H9 (cell line): ENCODE measurements around the gene ERP44. TPM values are rescaled to one million over a fixed set of nuclear protein-coding genes. Genes with fewer than 3 reads are reported as not detected.

Experiments
- DNase-seq: peaks from one replicate; pipeline ENCODE4 v3.0.0-alpha.2; 2017
- H2AFZ ChIP-seq: one replicate; pipeline ENCODE4 v1.6.1; 2013; ENCODE audit warnings: mild to moderate bottlenecking, low read length, control low read depth, moderate library complexity
- H2AK5ac ChIP-seq: 2 replicates; pipeline ENCODE4 v1.6.1; 2013; ENCODE audit warnings: low read length, control low read depth, mixed read lengths; ENCODE audit not compliant: insufficient read length
- H2BK120ac ChIP-seq: one replicate; pipeline ENCODE4 v1.6.1; 2013; ENCODE audit warnings: low read depth, mild to moderate bottlenecking, low read length, control low read depth, inconsistent platforms; ENCODE audit not compliant: poor library complexity, severe bottlenecking
- H2BK12ac ChIP-seq: 2 replicates; pipeline ENCODE4 v1.6.1; 2013; ENCODE audit warnings: low read length, control low read depth, mixed read lengths, low read depth; ENCODE audit not compliant: insufficient read length
- H2BK15ac ChIP-seq: 2 replicates; pipeline ENCODE4 v1.6.1; 2013; ENCODE audit warnings: low read depth, low read length, control low read depth
- H2BK20ac ChIP-seq: one replicate; pipeline ENCODE4 v1.6.1; 2013; ENCODE audit warnings: low read depth, mild to moderate bottlenecking, low read length, control low read depth, inconsistent platforms; ENCODE audit not compliant: poor library complexity, severe bottlenecking
- H2BK5ac ChIP-seq: 2 replicates; pipeline ENCODE4 v1.6.1; 2013; ENCODE audit warnings: low read length, control low read depth, mixed read lengths; ENCODE audit not compliant: insufficient read length
- H3K14ac ChIP-seq: 2 replicates; pipeline ENCODE4 v1.6.1; 2013; ENCODE audit warnings: low read length, control low read depth; ENCODE audit not compliant: insufficient read depth
- H3K18ac ChIP-seq: 2 replicates; pipeline ENCODE4 v1.6.1; 2013; ENCODE audit warnings: low read depth, mild to moderate bottlenecking, mixed read lengths, low read length, control low read depth; ENCODE audit not compliant: insufficient read length
- H3K23ac ChIP-seq: 2 replicates; pipeline ENCODE4 v1.6.1; 2013; ENCODE audit warnings: low read length, control low read depth, mixed read lengths, low read depth; ENCODE audit not compliant: insufficient read length
- H3K23me2 ChIP-seq: 2 replicates; pipeline ENCODE4 v1.6.1; 2013; ENCODE audit warnings: low read depth, mild to moderate bottlenecking, mixed read lengths, low read length, control low read depth; ENCODE audit not compliant: insufficient read length, poor library complexity, severe bottlenecking
- H3K27ac ChIP-seq: 2 replicates; pipeline ENCODE4 v1.5.1; 2013; ENCODE audit warnings: low read length, control low read depth, mixed read lengths, low read depth; ENCODE audit not compliant: insufficient read length
- H3K27me3 ChIP-seq: 2 replicates; pipeline ENCODE4 v1.6.1; 2013; ENCODE audit warnings: low read length, control low read depth, inconsistent platforms; ENCODE audit not compliant: insufficient read depth
- H3K4ac ChIP-seq: 2 replicates; pipeline ENCODE4 v1.6.1; 2013; ENCODE audit warnings: low read depth, mild to moderate bottlenecking, control low read depth, inconsistent platforms, low read length, moderate library complexity
- H3K4me1 ChIP-seq: 2 replicates; pipeline ENCODE4 v1.6.1; 2013; ENCODE audit warnings: low read length, control low read depth, inconsistent platforms; ENCODE audit not compliant: insufficient read depth
- H3K4me2 ChIP-seq: 2 replicates; pipeline ENCODE4 v1.6.1; 2013; ENCODE audit warnings: low read length, control low read depth, mixed read lengths; ENCODE audit not compliant: insufficient read length, insufficient read depth
- H3K56ac ChIP-seq: 2 replicates; pipeline ENCODE4 v1.6.1; 2013; ENCODE audit warnings: low read depth, mild to moderate bottlenecking, mixed read lengths, low read length, control low read depth; ENCODE audit not compliant: insufficient read length
- H3K79me1 ChIP-seq: 2 replicates; pipeline ENCODE4 v1.6.1; 2013; ENCODE audit warnings: low read depth, mild to moderate bottlenecking, moderate library complexity, low read length, control low read depth, inconsistent platforms; ENCODE audit not compliant: insufficient read depth, poor library complexity, severe bottlenecking
- H3K79me2 ChIP-seq: 2 replicates; pipeline ENCODE4 v1.6.1; 2013; ENCODE audit warnings: low read length, control low read depth, inconsistent platforms; ENCODE audit not compliant: insufficient read depth
- H3K9ac ChIP-seq: 2 replicates; pipeline ENCODE4 v1.6.1; 2013; ENCODE audit warnings: low read length, control low read depth, mixed read lengths; ENCODE audit not compliant: insufficient read length; ENCODE audit errors: extremely low read depth
- H3K9me3 ChIP-seq: one replicate; pipeline ENCODE4 v1.6.1; 2013; ENCODE audit warnings: low read depth, low read length, inconsistent platforms; ENCODE audit not compliant: control insufficient read depth
- H3T11ph ChIP-seq: one replicate; pipeline ENCODE4 v1.6.1; 2013; ENCODE audit warnings: mild to moderate bottlenecking, low read length, control low read depth, inconsistent platforms
- H4K20me1 ChIP-seq: one replicate; pipeline ENCODE4 v1.6.1; 2013; ENCODE audit not compliant: control insufficient read depth, insufficient read length, insufficient read depth
- H4K5ac ChIP-seq: 2 replicates; pipeline ENCODE4 v1.6.1; 2013; ENCODE audit warnings: low read depth, mild to moderate bottlenecking, mixed read lengths, low read length, control low read depth; ENCODE audit not compliant: insufficient read length
- H4K8ac ChIP-seq: replicated peaks from 2 replicates; pipeline ENCODE4 v1.6.1; 2013; ENCODE audit warnings: low read length, control low read depth, mixed read lengths, low read depth; ENCODE audit not compliant: insufficient read length
- H4K91ac ChIP-seq: 2 replicates; pipeline ENCODE4 v1.6.1; 2013; ENCODE audit warnings: low read depth, mild to moderate bottlenecking, moderate library complexity, mixed read lengths, low read length, control low read depth; ENCODE audit not compliant: insufficient read length
- H3K27ac Mint-ChIP-seq, 3 experiments: 2 replicates in 2 of 3; 3 replicates in 1 of 3; pipeline ENCODE4 v1.8.0; 2020 to 2021; ENCODE audit warnings: mixed read lengths in 3 of 3, mild to moderate bottlenecking in 1 of 3, moderate library complexity in 1 of 3
- H3K27me3 Mint-ChIP-seq: 2 replicates; pipeline ENCODE4 v1.8.0; 2021; ENCODE audit warnings: low read depth, mild to moderate bottlenecking, moderate library complexity, mixed read lengths
- H3K36me3 Mint-ChIP-seq, 3 experiments: 2 replicates in 2 of 3; 3 replicates in 1 of 3; pipeline ENCODE4 v1.8.0; 2020 to 2021; ENCODE audit warnings: low read depth in 3 of 3, mixed read lengths in 3 of 3; ENCODE audit not compliant: insufficient read depth in 1 of 3
- H3K4me1 Mint-ChIP-seq, 2 experiments: 2 replicates each; pipeline ENCODE4 v1.8.0; 2020; ENCODE audit warnings: mixed read lengths in 2 of 2
- H3K4me3 Mint-ChIP-seq, 2 experiments: 2 replicates in 1 of 2; 3 replicates in 1 of 2; pipeline ENCODE4 v1.8.0; 2020 to 2021; ENCODE audit warnings: mild to moderate bottlenecking in 2 of 2, mixed read lengths in 2 of 2, moderate library complexity in 1 of 2
- H3K9me3 Mint-ChIP-seq, 2 experiments: 2 replicates in 1 of 2; 3 replicates in 1 of 2; pipeline ENCODE4 v1.8.0; 2020; ENCODE audit warnings: mild to moderate bottlenecking in 2 of 2, mixed read lengths in 2 of 2, moderate library complexity in 1 of 2
- CTCF ChIP-seq: fragments of 200-600 bp; sonication (generic); conservative IDR thresholded peaks from 3 replicates; pipeline ENCODE4 v1.8.0; 2021; ENCODE audit warnings: antibody characterized with exemption, mild to moderate bottlenecking
- WGBS: extraction: QIAGEN DNeasy Blood & Tissue Kit; methylation state at CpG from one replicate; pipeline ENCODE4 v1.1.7; 2013; ENCODE audit warnings: missing lambda C conversion rate, low lambda C conversion rate, mixed read lengths; ENCODE audit not compliant: insufficient read length; ENCODE audit errors: extremely low coverage; 5-methylcytosine and 5-hydroxymethylcytosine counted together
- total RNA-seq: library from RNA; stranded (reverse); gene quantifications from 2 replicates; pipeline ENCODE4 v1.2.1, GENCODE V29; 2021

Gene ERP44
- total RNA-seq, 1 experiment from 2014 or later: 15.4 TPM

DNA sequence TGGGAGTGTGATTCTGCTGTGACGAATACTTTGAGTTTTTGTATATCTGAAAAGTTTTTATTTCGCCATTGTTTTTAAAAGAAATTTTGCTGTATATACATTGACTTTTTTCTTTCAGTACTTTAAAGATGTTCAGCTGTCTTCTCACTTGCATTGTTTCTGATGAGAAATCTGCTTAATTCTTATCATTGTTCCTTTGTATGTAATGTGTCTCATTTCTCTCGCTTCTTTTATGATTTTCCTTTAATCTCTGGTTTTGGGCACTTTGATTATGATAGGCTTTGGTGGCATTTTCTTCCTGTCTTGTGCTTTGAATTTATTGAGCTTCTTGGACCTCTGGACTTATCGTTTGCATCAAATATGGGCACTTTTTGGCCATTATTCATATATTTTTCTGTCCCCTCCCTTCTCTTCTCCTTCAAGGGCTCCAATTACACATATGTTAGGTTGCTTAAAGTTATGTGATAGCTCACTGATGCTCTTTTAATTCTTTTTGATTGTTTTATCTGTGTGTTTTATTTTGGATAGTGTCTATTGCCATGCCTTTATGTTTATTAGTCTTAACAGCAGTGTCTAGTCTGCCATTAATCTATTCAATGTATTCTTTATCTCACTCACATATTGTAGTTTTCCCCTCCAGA, 161.7 kb downstream of the ERP44 start:
- no peak overlapping the region for H3T11ph ChIP-seq
- H4K91ac ChIP-seq: no peak overlapping the region
- no peak overlapping the region for H3K4me3 Mint-ChIP-seq

More for the DNA sequence above, 161.7 kb downstream of the ERP44 start:
- WGBS: no CpG with 5 or more reads among the region's 4 CpGs
- no peak overlapping the region for H2BK20ac ChIP-seq
- no peak overlapping the region for H2AFZ ChIP-seq
- no peak overlapping the region for H2BK5ac ChIP-seq
- H4K8ac ChIP-seq: no peak overlapping the region
- no peak overlapping the region for H3K56ac ChIP-seq
- H3K27me3 ChIP-seq: no peaks in the 10 kb centered on the region
- no peak overlapping the region for H2AK5ac ChIP-seq
- H3K27ac Mint-ChIP-seq: no peak overlapping the region
- H3K27ac ChIP-seq: no peak overlapping the region
- H3K18ac ChIP-seq: no peak overlapping the region
- no peaks in the 10 kb centered on the region for H3K4me1 Mint-ChIP-seq
- no peak overlapping the region for H2BK15ac ChIP-seq
- no peak overlapping the region for H3K14ac ChIP-seq
- no peaks in the 10 kb centered on the region for H3K9me3 ChIP-seq
- H3K4ac ChIP-seq: no peak overlapping the region
- H3K9ac ChIP-seq: no peak overlapping the region
- H3K23me2 ChIP-seq: no peaks in the 10 kb centered on the region
- H3K4me1 ChIP-seq: no peaks in the 10 kb centered on the region
- 0 out of 2 replicates have a peak, but pooled peaks cover 2% of the 10 kb centered on the region for H3K79me2 ChIP-seq
- H4K5ac ChIP-seq: no peak overlapping the region
- H3K36me3 Mint-ChIP-seq: peaks cover 5 to 11% (median 5%) of the 10 kb centered on the region in 3 experiments; a peak in 5 of 7 replicates
- H3K79me1 ChIP-seq: no peaks in the 10 kb centered on the region
- H4K20me1 ChIP-seq: no peaks in the 10 kb centered on the region
- no peaks in the 10 kb centered on the region for H3K27me3 Mint-ChIP-seq
- H2BK120ac ChIP-seq: no peak overlapping the region
- no peak overlapping the region for H3K4me2 ChIP-seq
- TF ChIP-seq CTCF: no peak
- no peak for DNase-seq
- H3K23ac ChIP-seq: no peak overlapping the region
- peaks cover 4 to 11% of the 10 kb centered on the region in 2 experiments for H3K9me3 Mint-ChIP-seq
- no peak overlapping the region for H2BK12ac ChIP-seq
